Neural crest cell (in vitro differentiated cells): ENCODE data around the gene MRGPRG. TPM values are rescaled to one million over a fixed set of nuclear protein-coding genes. Genes with fewer than 3 reads are reported as not detected.

Experiments used
- DNase-seq: peaks from one replicate; pipeline ENCODE4 v3.0.0; 2021; ENCODE audit warnings: low read depth, mixed read lengths, low spot score
- H3K27ac Mint-ChIP-seq: one replicate; pipeline ENCODE4 v1.8.0; 2021; ENCODE audit warnings: mild to moderate bottlenecking, mixed read lengths; ENCODE audit not compliant: unreplicated experiment
- H3K27me3 Mint-ChIP-seq: 2 replicates; pipeline ENCODE4 v1.8.0; 2021; ENCODE audit warnings: low read depth, mild to moderate bottlenecking, mixed read lengths
- H3K36me3 Mint-ChIP-seq: 2 replicates; pipeline ENCODE4 v1.8.0; 2021; ENCODE audit warnings: low read depth, mild to moderate bottlenecking, mixed read lengths
- H3K4me1 Mint-ChIP-seq: 2 replicates; pipeline ENCODE4 v1.8.0; 2021; ENCODE audit warnings: mixed read lengths
- H3K4me3 Mint-ChIP-seq: one replicate; pipeline ENCODE4 v1.8.0; 2021; ENCODE audit warnings: mild to moderate bottlenecking, mixed read lengths
- H3K9me3 Mint-ChIP-seq: 2 replicates; pipeline ENCODE4 v1.8.0; 2021; ENCODE audit warnings: mixed read lengths
- total RNA-seq: library from RNA; stranded (reverse); gene quantifications from 2 replicates; pipeline ENCODE4 v1.2.1, GENCODE V29; 2021
- TF ChIP-seq, protein P1 (sequence below): fragments of 200-600 bp; sonication (generic); conservative IDR thresholded peaks from 2 replicates; pipeline ENCODE4 v1.5.0; 2021; ENCODE audit warnings: antibody characterized with exemption, mild to moderate bottlenecking

Gene MRGPRG
- total RNA-seq, 1 donor from 2014 or later = not detected

DNA sequence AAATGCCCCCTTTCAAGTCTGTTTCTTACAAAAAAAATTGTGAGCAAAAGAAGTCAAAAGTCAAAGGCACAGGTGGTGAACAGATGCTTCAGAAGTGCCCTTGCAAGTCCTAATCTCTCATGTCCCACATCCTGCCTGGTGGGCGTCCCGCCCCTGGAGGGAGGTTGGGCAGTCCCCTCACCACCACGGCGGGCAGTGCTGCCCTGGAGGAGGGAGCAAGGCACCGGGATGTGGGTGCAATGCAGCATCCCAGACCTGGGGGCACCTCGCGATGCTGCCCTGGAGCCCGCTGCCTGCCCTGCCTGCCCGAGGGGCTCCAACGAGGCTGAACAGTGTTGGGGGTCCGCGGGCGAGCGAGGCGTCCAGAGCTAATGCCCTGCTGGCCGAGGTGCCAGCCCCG, 15.9 kb downstream of the MRGPRG start:
- TF ChIP-seq, protein P1, sequence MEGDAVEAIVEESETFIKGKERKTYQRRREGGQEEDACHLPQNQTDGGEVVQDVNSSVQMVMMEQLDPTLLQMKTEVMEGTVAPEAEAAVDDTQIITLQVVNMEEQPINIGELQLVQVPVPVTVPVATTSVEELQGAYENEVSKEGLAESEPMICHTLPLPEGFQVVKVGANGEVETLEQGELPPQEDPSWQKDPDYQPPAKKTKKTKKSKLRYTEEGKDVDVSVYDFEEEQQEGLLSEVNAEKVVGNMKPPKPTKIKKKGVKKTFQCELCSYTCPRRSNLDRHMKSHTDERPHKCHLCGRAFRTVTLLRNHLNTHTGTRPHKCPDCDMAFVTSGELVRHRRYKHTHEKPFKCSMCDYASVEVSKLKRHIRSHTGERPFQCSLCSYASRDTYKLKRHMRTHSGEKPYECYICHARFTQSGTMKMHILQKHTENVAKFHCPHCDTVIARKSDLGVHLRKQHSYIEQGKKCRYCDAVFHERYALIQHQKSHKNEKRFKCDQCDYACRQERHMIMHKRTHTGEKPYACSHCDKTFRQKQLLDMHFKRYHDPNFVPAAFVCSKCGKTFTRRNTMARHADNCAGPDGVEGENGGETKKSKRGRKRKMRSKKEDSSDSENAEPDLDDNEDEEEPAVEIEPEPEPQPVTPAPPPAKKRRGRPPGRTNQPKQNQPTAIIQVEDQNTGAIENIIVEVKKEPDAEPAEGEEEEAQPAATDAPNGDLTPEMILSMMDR = no peak
- no peaks in the 10 kb centered on the region for H3K36me3 Mint-ChIP-seq
- H3K4me3 Mint-ChIP-seq = no peak overlapping the region
- no peaks in the 10 kb centered on the region for H3K4me1 Mint-ChIP-seq
- H3K27me3 Mint-ChIP-seq = peaks cover 44% of the 10 kb centered on the region
- H3K27ac Mint-ChIP-seq = no peak overlapping the region
- H3K9me3 Mint-ChIP-seq = no peaks in the 10 kb centered on the region
- DNase-seq = no peak

DNA sequence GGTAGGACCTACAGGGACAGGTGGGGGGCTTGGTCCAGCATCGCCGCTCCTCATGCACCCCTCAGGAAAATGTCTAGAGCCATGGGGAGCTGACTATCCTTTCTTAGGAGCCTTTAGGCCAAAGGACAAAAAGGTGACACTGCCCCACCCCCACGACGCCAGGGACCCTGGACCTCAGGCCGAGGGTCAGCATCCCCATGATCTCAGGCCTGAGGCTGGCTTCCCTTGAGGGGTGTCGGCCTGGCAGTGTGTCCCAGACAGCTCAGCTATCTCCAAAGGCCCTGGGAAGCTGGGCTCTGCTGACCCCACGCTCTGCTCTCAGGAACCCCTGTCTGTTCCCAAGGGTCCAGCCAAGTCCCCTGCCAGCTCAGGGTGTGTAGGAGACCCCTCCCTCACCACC, 16.3 kb downstream of the MRGPRG start:
- Mint-ChIP-seq H3K27me3 (peaks cover 44% of the 10 kb centered on the region), H3K27ac (no peak overlapping the region), H3K9me3 (no peaks in the 10 kb centered on the region), H3K36me3 (no peaks in the 10 kb centered on the region), H3K4me1 (no peaks in the 10 kb centered on the region), H3K4me3 (no peak overlapping the region)
- DNase-seq = no peak
- TF ChIP-seq, protein P1 = no peak

DNA sequence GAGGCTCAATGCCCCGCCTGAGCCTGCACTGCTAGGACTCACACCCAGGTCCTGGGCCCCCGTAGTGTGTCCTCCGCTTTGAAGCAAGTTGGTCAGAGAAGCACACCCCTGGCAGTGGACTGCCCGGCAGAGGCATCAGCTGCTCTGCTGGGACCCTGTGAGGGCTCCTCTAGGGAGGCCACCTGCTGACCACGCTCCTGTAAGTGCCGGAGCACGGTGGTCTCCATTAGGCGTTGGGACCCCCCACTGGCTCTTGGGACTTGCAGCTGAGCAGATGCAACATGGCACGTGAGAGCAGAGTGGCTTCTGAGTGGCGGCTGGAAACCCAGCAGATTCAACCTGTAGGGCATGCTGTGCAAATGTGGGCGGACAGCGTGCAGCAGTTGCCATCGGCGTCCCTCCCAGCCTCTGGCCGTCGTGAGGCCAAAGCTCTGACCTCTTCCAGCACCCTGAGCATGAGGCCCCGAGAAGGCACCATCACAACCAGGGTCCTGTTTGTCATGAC, 16.9 kb downstream of the MRGPRG start:
- no peak overlapping the region for H3K27ac Mint-ChIP-seq
- H3K27me3 Mint-ChIP-seq = peaks cover 44% of the 10 kb centered on the region
- no peaks in the 10 kb centered on the region for H3K9me3 Mint-ChIP-seq
- H3K4me1 Mint-ChIP-seq = no peaks in the 10 kb centered on the region
- no peak overlapping the region for H3K4me3 Mint-ChIP-seq
- H3K36me3 Mint-ChIP-seq = no peaks in the 10 kb centered on the region
- TF ChIP-seq, protein P1 = no peak
- no peak for DNase-seq

DNA sequence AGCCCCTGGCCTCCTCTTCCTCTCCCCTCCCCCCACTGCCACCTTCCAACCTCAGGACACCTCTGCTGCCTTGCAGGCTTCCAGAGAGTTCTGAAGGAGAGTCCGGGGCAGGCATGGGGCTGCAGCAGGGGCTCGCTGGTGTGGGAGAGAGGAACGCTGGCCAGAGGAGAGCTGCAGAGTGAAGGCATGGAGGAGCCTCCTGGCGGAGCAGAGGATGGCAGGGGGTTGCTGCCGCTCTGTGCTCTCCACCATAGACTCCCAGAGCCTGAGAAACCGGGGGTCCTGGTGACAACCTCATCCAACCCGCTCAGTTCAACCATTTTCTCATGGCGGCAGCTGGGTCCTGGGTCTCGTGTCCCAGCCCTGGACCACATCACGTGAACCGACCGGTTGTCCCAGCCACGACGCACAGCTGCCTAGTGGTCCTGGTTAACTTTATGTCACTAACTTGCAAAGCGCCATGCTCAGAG, 17.5 kb downstream of the MRGPRG start:
- H3K4me3 Mint-ChIP-seq = no peak overlapping the region
- TF ChIP-seq, protein P1 = no peak

DNA sequence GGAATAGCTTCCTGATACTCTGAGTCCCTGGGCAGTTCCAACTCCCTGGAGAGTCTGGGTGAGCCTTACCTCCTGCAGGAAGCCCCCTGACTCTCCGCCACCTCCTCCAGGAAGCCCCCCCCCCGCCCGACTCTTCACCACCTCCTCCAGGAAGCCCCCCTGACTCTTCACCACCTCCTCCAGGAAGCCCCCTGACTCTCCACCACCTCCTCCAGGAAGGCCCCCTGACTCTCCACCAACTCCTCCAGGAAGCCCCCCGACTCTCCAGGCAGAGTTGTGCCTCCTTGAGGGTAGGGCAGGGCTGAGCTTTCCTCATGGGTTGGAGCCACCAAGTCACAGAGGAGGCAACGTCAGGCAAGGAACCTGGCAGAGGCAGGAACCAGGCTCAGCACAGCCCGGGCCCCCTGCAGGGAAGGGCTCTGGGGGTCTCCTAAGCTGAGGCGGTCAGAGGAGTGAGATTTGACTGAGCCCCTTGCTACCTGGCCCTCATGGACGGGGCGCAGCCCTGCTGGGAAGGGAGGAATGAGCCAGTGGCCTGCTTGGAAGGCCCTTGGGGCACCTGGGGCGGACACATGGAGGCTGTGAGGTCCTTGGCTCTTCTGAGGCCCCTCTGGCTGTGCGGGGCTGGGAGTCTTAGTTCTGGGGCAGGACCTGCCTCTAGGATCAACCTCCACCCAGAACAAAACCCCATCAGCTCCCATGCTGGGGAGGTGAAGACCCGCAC, 18.1 kb downstream of the MRGPRG start:
- DNase-seq = no peak
- Mint-ChIP-seq H3K4me1 (no peaks in the 10 kb centered on the region), H3K27ac (no peak overlapping the region), H3K36me3 (no peaks in the 10 kb centered on the region), H3K4me3 (no peak overlapping the region), H3K9me3 (no peaks in the 10 kb centered on the region), H3K27me3 (peaks cover 43% of the 10 kb centered on the region)
- TF ChIP-seq, protein P1 = no peak

More for the DNA sequence above, 17.5 kb downstream of the MRGPRG start:
- Mint-ChIP-seq H3K27me3 (peaks cover 44% of the 10 kb centered on the region), H3K36me3 (no peaks in the 10 kb centered on the region), H3K4me1 (no peaks in the 10 kb centered on the region), H3K9me3 (no peaks in the 10 kb centered on the region), H3K27ac (no peak overlapping the region)
- DNase-seq = no peak
